ENCODE measurements around the gene RBM6. TPM values are rescaled to one million over a fixed set of nuclear protein-coding genes. Genes with fewer than 3 reads are reported as not detected.
A peak's percentile ranks its signal among the peaks of the same experiment; 100 is the strongest.

The RBM6 gene
- total RNA-seq, 1 experiment from 2014 or later = 118 TPM

GRCh38 chr3:49929291-49930167 is 10.4 kb upstream of the RBM6 start, which contains the start of gene MON1A (continued):
- TF ChIP-seq CTCF (IDR thresholded peaks at IDR 0.05) (no peak), ESRRA (CRISPR knock-in tag; IDR thresholded peaks at IDR 0.05; ENCODE audit: borderline replicate concordance) (0 out of 2 replicates have a peak, but pooled peaks have one; percentile 21), PRDM15 (CRISPR knock-in tag; IDR thresholded peaks at IDR 0.05) (no peak), NR2C2 (CRISPR knock-in tag; IDR thresholded peaks at IDR 0.05) (no peak), FOXJ3 (CRISPR knock-in tag; IDR thresholded peaks at IDR 0.05; ENCODE audit: borderline replicate concordance) (no peak), PREB (CRISPR knock-in tag; IDR thresholded peaks at IDR 0.05; ENCODE audit: borderline replicate concordance) (no peak), E2F5 (CRISPR knock-in tag; IDR thresholded peaks at IDR 0.05) (peak; percentile 78; the same call in 1 of the 2 replicates), OVOL2 (CRISPR knock-in tag; IDR thresholded peaks at IDR 0.05; ENCODE audit: borderline replicate concordance) (no peak), STAT6 (CRISPR knock-in tag; conservative IDR thresholded peaks at IDR 0.05; ENCODE audit: low read depth) (no peak), GABPB1 (CRISPR knock-in tag; IDR thresholded peaks at IDR 0.05) (peak; percentile 96), ZNF121 (CRISPR knock-in tag; IDR thresholded peaks at IDR 0.05) (no peak), RELA (CRISPR knock-in tag; IDR thresholded peaks at IDR 0.05; ENCODE audit: borderline replicate concordance) (no peak), ZNF232 (CRISPR knock-in tag; IDR thresholded peaks at IDR 0.05) (no peak), SP1 (CRISPR knock-in tag; conservative IDR thresholded peaks at IDR 0.05) (peak; percentile 89), GRHL2 (CRISPR knock-in tag; IDR thresholded peaks at IDR 0.05; ENCODE audit: insufficient replicate concordance, severe bottlenecking) (no peak), ZNF423 (CRISPR knock-in tag; IDR thresholded peaks at IDR 0.05) (no peak), ZNF532 (CRISPR knock-in tag; IDR thresholded peaks at IDR 0.05; ENCODE audit: borderline replicate concordance) (no peak), ZNF317 (CRISPR knock-in tag; IDR thresholded peaks at IDR 0.05; ENCODE audit: borderline replicate concordance, low read depth) (no peak), ZNF281 (CRISPR knock-in tag; IDR thresholded peaks at IDR 0.05) (no peak)
